Muscle of arm (tissue), 12 donors: ENCODE data around the gene SSB. TPM values are rescaled to one million over a fixed set of nuclear protein-coding genes. Genes with fewer than 3 reads are reported as not detected.
"Not testable (repeated sequence)": the region's sequence is repeated elsewhere in the genome, so short reads cannot be mapped to it uniquely, and the experiment has no call there.

Experiments used
- DNase-seq: peaks from one replicate; pipeline ENCODE4 v3.0.0-alpha.2; 2013
- polyA plus RNA-seq, 12 donors: library from polyadenylated mRNA; unstranded; fragments of 120-200 nt; gene quantifications; one replicate each; pipeline ENCODE4 v1.2.1, GENCODE V29; 2013; ENCODE audit not compliant: insufficient read length in 12 of 12

SSB gene
- polyA plus RNA-seq, 12 donors: 93.4 to 217 (median 132) TPM; not detected in 1

DNA sequence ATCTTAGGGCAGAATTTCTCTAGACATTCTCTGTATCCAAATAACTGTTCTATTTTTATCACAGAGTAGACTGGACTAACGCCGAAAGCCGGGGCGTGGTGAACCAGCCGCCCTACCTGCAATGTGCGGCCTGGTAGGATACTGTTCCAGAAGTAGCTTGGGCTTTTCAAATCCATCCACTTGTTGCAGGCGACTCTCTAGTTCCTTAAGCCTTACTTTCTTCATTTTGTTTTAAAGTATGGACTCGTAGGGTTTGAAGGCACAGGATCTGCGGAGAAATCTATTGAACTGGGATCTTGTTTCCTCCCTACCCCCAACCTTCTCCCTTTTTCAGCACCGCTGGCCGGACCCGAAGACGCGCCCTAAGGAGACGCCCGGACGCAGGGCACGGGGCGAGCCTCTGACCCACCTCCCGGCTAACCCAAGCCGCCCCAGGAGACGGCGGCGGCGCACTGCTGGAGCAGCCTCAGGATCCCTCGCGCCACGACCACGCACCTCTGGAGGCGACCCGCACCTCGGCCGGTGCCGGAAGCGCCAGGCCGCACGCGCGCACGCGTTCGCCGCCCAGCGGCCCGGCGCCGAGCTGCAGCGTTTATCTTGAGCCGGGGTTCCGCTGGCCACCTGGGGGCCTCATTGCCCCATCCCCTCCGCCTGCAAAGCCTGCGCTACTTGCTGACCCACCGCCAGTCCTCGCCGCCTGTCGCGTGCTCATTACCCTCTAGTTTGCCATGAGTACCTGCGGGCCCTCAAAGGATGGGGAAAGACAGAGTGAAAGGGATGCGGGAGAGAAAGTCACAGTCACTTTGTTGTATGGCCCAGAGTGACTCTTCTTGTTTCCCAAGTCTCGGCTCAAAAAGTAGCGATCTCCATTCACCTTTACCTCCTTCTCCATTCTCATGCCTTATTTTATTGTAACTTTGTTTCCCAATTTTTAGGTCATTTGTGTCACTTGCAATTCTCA lies 26.0 kb downstream of the SSB start, which contains the start of gene METTL5:
Gene METTL5 (minus strand): TSS at position 533 of the 961 bp plus-strand sequence. CDS start 308 bp downstream, at position 225.
- DNase-seq: peak; percentile 83

DNA sequence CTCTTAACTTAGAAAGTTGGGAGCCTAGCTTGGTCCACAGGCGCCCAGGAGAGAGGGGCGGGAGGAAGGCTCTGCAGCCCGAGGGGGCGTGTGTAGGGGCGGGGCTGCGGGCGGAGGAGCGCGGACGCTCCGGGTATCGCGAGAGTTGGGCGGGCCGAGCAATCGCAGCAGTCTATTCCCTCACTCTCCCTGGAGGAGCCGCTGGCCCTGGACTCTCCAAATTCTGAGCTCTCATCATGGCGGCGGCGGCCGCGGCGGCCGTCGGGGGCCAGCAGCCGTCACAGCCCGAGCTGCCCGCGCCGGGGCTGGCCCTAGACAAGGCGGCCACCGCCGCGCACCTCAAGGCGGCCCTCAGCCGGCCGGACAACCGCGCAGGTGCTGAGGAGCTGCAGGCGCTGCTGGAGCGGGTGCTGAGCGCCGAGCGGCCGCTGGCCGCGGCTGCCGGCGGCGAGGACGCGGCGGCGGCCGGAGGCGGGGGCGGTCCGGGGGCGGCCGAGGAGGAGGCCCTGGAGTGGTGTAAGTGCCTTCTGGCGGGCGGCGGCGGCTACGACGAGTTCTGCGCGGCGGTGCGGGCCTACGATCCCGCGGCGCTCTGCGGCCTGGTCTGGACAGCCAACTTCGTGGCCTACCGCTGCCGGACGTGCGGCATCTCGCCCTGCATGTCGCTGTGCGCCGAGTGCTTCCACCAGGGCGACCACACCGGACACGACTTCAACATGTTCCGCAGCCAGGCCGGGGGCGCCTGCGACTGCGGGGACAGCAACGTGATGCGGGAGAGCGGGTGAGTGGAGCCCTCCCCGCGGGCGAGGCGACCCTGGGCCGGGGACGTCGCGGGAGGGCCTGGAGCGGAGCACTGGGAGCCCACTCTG lies 28.8 kb downstream of the SSB start, which contains the start of gene UBR3:
Gene UBR3 (plus strand): TSS at position 183 of the 869 bp plus-strand sequence. CDS start 54 bp downstream, at position 237.
- peak; percentile 96 for DNase-seq

DNA sequence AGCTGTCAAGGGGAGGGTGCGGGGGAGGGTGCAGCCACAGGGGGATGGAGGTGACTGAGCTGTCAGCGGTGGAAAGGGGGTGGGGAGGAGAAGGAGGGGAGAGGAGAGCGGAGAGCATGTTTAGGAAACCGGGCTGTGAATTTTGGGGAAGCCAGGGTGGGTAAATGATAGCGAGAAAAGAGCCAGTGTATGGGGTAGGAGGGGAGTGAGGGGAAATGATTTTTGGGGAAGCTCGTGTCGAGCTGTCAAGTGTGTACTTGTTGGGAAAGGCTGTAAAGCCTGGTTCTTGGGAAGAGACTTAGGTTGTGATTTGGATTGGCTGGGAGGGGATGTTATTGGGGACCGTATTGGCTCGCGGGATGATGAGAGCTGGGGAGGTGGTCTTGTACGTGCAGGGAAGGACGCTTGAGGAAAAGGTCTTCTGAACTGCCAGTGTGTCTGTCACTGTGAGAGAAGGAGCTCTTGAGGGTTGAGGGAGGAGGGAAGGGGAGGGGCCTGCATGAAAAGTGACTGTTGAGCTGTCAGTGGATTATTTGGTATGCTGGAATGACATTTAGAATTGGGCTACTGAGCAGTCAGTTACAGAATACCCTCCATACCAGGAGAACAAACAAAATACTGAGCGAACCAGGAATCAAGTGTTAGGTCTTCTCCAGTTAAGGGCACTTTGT lies 29.6 kb downstream of the SSB start:
- peak; percentile 34 for DNase-seq

DNA sequence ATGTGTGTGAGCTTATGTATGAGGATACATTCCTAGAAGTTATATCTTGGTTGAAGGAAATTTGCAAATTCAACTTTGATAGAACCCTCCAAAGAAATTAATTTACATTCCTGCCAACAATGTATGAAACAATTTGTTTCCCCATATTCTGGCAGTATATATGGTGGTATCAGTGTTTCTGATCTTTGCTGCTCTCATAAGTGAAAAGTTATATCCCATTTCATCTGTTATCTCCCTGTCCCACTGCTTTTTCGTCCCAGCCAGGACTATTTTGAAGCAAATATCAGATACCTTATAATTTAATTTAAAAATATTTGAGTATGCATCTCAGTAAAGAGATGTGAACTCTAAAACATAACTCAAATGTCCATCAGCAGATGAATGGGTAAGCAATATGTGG lies 35.7 kb downstream of the SSB start:
- DNase-seq: no peak

DNA sequence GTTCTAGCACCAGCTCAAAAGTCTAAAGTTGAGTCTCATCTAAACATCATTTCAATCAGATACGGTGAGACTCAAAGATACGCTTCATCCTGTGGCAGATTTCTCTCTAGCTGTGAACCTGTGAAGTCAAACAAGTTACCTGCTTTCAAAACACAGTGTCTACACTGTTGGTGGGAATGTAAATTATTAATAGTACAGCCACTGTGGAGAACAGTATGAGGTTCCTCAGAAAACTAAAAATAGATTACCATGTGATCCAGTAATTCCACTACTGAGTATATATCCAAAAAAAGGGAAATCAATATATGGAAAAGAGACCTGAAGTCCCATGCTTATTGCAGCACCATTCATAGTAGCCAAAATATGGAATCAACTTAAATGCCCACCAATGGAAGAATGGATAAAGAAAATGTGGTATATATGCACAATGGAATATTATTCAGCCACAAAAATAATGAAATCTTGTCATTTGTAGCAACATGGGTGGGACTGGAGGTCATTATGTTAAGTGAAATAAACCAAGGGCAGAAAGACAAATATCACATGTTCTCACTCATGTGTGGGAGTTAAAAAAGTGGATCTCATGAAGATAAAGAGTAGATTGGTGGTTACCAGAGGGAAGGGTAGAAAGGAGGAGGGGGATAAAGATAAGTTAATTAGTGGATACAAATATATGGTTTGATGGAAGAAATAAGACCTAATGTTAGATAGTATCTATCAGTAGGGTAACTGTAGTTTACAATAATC lies 40.2 kb downstream of the SSB start:
- DNase-seq: no peak

DNA sequence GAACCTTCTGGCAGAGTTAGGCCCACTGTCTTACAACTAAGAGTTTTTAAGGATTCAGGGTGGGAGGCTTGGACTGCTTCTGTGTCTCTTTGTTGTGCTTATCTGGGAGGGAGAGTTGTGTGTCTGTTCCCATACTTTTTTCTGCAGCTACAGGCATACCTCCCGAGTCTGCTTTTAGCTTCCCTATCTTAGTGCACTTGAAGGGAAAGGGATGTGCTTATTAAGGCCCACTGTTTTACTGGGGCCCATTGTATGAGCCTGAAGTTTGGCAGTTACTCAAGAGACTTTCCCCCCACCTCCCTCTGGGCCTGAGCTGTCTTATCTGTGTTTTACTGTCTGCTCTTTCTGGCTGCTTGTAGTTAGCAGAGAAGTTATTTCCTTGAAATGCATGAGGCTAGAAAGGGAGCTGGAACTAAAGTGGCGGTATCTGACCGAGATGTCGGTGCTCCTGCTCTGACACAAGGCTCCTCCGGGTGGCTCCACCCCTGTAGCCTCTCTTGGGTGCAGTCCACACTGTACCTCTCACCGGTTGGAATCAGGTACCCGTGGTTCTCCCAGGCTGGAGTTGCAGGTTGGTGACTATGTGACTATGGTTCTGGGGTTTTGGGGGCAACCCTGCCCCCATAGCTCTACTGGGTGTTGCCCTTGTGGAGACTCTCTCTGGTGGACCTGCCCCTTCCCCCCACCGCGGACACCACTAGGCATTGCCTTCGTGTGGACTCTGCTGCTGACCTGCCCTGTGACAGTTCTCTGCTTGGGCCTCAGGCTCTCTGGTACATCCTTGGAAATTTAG lies 41.5 kb downstream of the SSB start:
- no peak for DNase-seq

DNA sequence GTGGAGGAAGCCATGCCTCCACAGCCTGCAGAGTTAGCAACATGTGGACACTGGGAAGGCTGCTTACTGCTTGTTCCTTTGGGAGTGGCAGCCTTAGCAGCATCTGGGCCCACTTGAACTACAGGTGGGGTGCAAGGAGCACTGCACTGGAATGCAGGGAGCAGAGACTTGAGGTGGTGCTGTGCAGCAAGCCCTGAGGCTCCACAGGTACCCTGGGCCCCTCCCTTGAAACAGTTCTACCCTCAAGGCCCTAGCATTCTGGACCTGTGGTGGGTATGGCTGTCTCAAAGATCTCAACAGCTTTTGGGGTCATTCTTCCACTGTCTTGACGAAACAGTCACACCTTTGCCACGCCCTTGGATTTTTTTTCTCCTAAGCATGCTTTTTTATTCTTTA lies 42.1 kb downstream of the SSB start:
- no peak for DNase-seq

DNA sequence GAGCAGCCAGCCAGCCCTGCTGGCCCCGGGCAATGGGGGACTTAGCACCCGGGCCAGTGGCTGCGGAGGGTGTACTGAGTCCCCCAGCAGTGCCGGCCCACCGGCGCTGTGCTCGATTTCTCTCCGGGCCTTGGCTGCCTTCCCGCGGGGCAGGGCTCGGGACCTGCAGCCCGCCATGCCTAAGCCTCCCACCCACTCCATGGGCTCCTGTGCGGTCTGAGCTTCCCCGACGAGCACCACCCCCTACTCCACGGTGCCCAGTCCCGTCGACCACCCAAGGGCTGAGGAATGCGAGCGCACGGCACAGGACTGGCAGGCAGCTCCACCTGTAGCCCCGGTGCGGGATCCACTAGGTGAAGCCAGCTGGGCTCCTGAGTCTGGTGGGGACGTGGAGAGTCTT lies 43.0 kb downstream of the SSB start:
- DNase-seq: not testable (repeated sequence)

DNA sequence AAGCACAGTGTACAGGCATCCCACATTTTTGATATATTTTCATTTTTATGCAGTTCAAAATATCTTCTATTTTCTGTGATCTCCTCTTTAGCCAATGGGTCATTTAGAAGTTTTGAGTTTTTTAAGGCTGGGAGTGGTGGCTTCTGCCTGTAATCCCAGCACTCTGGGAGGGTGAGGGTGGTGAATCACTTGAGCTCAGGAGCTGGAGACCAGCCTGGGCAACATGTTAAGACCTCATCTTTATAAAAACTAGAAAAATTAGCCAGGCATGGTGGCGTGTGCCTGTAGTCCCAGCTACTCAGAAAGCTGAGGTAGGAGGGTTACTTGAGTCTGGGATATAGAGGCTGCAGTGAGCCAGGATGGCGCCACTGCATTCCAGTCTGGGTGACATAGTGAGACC lies 46.3 kb downstream of the SSB start:
- no peak for DNase-seq

DNA sequence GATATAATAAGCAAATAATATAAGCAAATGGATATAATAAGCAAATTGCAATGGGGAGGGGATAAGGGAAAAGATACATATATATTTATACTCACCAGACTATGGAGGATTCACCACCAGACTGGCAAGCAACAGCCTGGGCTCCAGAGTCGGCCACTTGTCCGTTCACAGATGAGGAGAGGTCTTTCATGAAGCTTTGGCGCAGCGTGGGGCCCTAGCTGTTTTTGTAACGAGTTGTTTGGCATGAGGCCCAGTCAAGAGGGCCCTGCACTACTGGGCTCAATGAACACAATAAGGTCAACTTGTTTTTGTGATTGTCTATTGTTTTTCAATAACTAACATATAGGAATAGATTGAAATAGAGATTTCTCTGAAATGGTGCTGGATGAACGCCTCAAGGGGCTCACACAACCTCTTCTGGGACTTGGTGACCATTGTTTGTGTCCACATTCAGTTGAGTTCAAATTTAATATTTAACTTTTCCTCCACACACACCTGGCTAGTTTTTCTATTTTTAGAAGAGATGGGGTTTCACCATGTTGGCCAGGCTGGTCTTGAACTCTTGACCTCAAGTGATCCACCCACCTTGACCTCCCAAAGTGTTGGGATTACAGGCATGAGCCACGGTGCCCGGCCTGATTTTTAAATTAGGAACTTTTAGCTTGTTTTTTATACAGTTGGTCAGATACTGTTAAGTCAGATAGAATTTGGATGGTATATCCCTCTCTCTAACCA lies 50.5 kb downstream of the SSB start:
- DNase-seq: not testable (repeated sequence)

DNA sequence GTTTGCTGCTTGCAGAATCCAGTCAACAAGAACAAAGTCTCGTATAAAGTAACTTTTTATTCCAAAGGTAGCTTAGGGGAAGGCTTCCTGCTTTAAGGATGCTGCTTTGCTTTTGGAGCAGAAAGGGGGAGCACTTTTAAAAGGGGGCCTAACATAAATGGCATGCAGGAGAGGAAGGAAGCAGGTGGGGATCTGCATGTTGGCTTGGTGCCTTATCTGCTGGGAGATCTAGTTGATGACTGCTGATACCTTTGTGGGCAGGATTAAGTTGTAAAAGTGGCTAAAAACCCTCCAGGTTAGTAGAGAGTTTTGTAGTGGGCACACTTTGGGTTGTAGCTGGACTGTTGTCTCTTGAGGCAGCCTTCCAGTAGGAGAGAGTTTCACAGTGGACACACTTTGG lies 51.0 kb downstream of the SSB start:
- no peak for DNase-seq

DNA sequence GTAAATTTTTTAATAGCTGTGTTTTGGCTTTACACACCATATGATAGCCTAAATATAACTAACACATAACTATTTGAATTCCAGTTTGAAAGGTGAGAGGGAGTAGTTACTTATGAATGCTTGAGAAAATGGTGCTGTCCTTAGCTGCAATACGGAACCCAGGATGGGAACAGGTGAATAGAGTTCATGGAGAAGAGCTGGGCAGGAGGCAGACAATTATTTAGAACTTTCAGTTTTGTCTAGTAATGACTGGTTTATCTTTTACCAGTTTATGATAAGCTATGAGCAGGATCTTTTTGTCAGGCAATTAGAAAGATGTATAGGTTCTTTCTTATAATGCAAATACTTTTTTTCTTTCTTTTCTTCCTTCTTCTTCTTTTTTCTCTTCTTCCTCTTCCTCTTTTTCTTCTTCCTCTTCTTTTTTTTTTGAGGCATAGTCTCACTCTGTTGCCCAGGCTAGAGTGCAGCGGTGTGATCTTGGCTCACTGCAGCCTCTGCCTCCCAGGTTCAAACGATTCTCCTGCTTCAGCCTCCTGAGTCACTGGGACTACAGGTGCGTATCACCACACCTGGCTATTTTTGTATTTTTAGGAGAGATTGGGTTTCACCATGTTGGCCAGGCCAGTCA lies 54.5 kb downstream of the SSB start:
- DNase-seq: no peak

DNA sequence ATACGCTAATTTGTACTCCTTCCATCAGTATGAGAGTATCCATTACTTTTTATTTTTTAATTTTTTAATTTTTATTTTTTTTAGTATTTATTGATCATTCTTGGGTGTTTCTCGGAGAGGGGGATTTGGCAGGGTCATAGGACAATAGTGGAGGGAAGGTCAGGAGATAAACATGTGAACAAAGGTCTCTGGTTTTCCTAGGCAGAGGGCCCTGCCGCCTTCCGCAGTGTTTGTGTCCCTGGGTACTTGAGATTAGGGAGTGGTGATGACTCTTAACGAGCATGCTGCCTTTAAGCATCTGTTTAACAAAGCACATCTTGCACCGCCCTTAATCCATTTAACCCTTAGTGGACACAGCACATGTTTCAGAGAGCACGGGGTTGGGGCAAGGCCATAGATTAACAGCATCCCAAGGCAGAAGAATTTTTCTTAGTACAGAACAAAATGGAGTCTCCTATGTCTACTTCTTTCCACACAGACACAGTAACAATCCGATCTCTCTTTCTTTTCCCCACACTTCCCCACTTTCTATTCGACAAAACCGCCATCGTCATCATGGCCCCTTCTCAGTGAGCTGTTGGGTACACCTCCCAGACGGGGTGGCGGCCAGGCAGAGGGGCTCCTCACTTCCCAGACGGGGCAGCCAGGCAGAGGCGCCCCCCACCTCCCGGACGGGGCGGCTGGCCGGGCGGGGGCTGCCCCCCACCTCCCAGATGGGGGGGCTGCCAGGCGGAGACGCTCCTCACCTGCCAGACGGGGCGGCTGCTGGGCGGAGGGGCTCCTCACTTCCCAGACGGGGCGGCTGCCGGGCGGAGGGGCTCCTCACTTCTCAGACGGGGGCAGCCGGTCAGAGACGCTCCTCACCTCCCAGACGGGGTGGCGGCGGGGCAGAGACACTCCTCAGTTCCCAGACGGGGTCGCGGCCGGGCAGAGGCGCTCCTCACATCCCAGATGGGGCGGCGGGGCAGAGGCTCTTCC lies 56.9 kb downstream of the SSB start:
- DNase-seq: not testable (repeated sequence)

DNA sequence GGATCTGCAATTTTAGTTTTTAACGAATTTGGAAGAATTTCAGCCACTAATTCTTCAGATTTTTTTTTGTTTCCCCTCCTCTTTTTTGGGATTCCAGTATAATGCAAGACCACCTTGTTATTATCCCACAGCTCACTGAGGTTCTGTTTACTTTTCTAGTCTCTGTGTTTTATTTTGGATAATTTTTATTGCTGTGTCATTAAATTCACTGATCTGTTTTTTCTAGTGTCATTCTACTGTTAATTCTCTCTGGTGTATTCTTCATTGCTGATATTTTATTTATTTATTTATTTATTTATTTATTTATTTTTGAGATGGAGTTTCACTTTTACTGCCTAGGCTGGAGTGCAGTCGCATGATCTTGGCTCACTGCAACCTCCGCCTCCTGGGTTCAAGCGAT lies 60.8 kb downstream of the SSB start:
- no peak for DNase-seq

DNA sequence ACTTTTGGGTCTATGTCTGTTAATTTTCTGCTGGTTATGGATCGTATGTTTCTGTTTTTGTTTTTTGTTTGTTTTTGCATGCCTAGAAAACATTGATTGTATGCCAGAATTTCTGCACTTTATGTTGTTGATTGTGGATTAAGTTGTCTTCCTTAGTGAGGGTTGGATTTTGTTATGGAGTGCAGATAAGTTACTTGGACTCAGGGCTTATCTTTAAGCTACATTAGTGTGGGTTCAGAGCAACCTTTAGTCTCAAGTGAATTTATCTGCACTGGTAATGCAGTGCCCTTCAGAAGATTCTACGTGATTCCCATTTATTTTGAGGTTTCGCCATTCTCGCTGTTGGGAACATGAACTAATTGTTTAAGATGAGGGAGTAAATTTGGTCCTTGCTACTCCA lies 61.5 kb downstream of the SSB start:
- DNase-seq: no peak
